ENCODE measurements around the gene CSF3. TPM values are rescaled to one million over a fixed set of nuclear protein-coding genes. Genes with fewer than 3 reads are reported as not detected.

The CSF3 gene
- polyA plus RNA-seq, 4 donors, result 2.0 to 2.8 TPM; not detected in 2

DNA sequence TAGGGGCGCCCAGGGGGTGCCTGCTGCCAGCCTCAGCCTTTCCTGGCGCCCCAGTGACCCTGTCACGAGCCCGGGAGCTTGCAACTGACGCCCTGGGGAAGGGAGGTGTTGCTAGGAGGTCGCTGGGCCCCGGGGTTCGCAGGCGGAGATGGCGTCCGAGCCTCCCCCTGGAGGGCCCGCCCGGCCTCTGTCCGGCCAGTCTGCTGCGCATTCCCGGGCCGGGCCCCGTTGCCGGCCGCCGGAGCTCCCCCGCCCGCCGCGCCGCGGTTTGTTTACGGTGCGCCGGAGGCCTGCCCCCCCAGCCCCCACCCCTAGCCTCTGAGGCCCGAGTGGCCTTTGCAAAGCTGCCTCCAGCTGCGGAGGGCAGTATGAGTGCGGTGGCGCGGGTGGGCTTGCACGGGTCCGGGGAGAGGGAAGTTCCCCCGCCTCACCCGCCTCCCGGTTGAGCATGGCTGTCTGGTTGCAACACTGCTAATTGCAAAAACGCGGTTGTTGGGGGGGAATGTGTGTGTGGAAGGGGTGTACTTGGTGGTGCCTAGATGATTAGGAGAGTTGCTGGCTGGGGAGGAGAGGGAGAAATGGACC is 48.0 kb downstream of the CSF3 start:
- no peak for FAIRE-seq
- H3K27me3 ChIP-seq (ENCODE audit: control insufficient read depth in 3 of 3, insufficient read depth in 3 of 3, low read length in 3 of 3), result no peaks in the 10 kb centered on the region
- 0 to 1% (median 0%) methylated on average over 21 to 42 of the region's 42 CpGs for whole genome bisulfite sequencing, 3 donors
- peak overlapping the region; percentile 91 to 99 (median 92) for H3K27ac ChIP-seq (ENCODE audit: low read depth in 1 of 3, low read length in 2 of 3)
- H3K4me3 ChIP-seq (ENCODE audit: low read depth in 1 of 3, low read length in 3 of 3), result peak overlapping the region; percentile 79 to 93 (median 90)
- peak in 1 of 2 donors; percentile 85 for DNase-seq
- no peaks in the 10 kb centered on the region for H3K9me3 ChIP-seq (ENCODE audit: control insufficient read depth in 2 of 2, insufficient read depth in 1 of 2, low read depth in 1 of 2, low read length in 1 of 2)
- H3K4me1 ChIP-seq (ENCODE audit: control insufficient read depth in 3 of 3, insufficient read depth in 2 of 3, low read depth in 1 of 3, low read length in 2 of 3), result peaks cover 4 to 55% (median 5%) of the 10 kb centered on the region in 3 donors
- peaks cover 0 to 32% (median 0%) of the 10 kb centered on the region in 3 donors for H3K36me3 ChIP-seq (ENCODE audit: control insufficient read depth in 3 of 3, insufficient read depth in 2 of 3, low read depth in 1 of 3, low read length in 3 of 3)

DNA sequence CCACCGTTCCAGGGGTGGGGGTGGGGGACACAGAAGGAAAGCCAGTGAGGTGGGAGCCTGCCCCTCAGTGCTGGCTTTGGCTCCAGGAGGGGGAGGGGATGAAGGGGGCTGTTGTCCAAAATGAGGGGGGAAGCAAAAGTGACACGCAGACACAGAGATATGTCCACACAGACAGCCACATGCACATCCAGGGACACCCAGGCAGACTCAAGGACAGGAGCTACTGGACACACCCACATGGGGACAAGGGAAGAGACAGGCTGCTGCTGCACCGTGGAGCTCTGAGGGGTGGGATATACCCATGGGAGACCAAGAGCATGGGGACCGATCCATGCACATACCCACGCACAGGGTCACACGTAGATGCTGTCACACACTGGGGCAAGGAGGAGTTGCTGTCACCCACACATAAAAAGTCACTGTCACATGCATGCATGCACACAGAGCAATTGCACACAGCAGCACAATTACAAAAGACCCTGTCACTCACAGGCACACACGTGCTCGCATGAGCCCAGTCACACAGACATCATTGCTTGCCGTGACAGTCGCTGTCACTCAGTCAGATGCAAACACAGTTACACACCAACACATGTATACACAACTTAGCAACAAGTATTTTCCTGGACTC is 48.8 kb downstream of the CSF3 start:
- Histone ChIP-seq H3K4me3 (ENCODE audit: low read depth in 1 of 3, low read length in 3 of 3) (peak overlapping the region; percentile 79 to 93 (median 90)), H3K4me1 (ENCODE audit: control insufficient read depth in 3 of 3, insufficient read depth in 2 of 3, low read depth in 1 of 3, low read length in 2 of 3) (peaks cover 4 to 61% (median 8%) of the 10 kb centered on the region in 3 donors), H3K36me3 (ENCODE audit: control insufficient read depth in 3 of 3, insufficient read depth in 2 of 3, low read depth in 1 of 3, low read length in 3 of 3) (peaks cover 0 to 34% (median 0%) of the 10 kb centered on the region in 3 donors), H3K9me3 (ENCODE audit: control insufficient read depth in 2 of 2, insufficient read depth in 1 of 2, low read depth in 1 of 2, low read length in 1 of 2) (no peaks in the 10 kb centered on the region), H3K27me3 (ENCODE audit: control insufficient read depth in 3 of 3, insufficient read depth in 3 of 3, low read length in 3 of 3) (no peaks in the 10 kb centered on the region), H3K27ac (ENCODE audit: low read depth in 1 of 3, low read length in 2 of 3) (peak overlapping the region; percentile 91 to 99 (median 92))
- WGBS, 3 donors, result 7 to 20% (median 18%) methylated on average over 10 of the region's 10 CpGs
- FAIRE-seq, result no peak
- DNase-seq, result peak; percentile 57 to 64

DNA sequence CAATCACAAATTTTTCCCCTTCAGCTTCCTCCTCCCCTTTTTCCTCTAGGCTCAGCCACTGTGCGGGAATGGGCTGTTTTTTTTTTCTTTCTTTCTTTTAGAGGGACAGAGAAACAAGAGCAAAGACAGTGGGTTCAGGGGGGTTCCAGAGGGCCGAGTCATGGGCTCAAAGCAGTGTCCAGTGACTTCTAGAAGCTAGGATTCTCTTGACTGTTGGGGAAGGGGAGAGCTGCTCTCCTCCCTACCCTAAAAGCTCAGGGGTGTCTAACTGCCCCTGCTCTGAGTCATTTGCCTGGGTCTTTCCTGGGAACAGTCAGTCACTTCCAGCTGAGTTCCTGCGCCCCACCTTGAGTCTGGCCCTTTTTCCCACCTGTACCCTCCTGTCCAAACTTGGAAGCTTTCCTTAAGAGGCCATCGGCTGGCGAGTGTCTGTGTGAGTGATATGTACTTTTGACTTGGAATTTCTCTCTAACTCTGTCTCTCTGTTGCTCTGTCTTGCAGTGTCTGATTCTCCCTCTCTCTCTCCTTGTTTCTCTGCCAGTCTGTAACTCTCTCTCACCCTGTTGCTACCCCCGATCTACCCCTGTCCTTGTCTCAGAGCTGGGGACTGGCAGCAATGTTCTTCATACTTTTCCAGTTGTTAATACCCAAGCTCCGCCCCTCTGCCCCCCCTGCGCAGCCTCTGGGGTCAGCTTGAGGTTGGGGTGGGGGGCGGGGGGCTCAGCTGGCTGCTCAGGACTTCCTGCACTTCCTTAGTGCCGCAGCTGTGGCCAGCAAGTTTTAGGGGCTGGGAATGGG is 49.9 kb downstream of the CSF3 start:
- Histone ChIP-seq H3K27me3 (ENCODE audit: control insufficient read depth in 3 of 3, insufficient read depth in 3 of 3, low read length in 3 of 3) (no peaks in the 10 kb centered on the region), H3K4me1 (ENCODE audit: control insufficient read depth in 3 of 3, insufficient read depth in 2 of 3, low read depth in 1 of 3, low read length in 2 of 3) (peaks cover 8 to 73% (median 17%) of the 10 kb centered on the region in 3 donors), H3K27ac (ENCODE audit: low read depth in 1 of 3, low read length in 2 of 3) (peak overlapping the region; percentile 91 to 99 (median 92)), H3K36me3 (ENCODE audit: control insufficient read depth in 3 of 3, insufficient read depth in 2 of 3, low read depth in 1 of 3, low read length in 3 of 3) (peaks cover 0 to 36% (median 0%) of the 10 kb centered on the region in 3 donors), H3K4me3 (ENCODE audit: low read depth in 1 of 3, low read length in 3 of 3) (peak overlapping the region; percentile 9 to 93 (median 79)), H3K9me3 (ENCODE audit: control insufficient read depth in 2 of 2, insufficient read depth in 1 of 2, low read depth in 1 of 2, low read length in 1 of 2) (no peaks in the 10 kb centered on the region)
- 10 to 17% (median 17%) methylated on average over 10 of the region's 10 CpGs for whole genome bisulfite sequencing, 3 donors
- peak; percentile 36 to 63 for DNase-seq
- no peak for FAIRE-seq

- no peaks in the 10 kb centered on the region for H3K9me3 ChIP-seq (ENCODE audit: control insufficient read depth in 2 of 2, insufficient read depth in 1 of 2, low read depth in 1 of 2, low read length in 1 of 2)
- peaks cover 12 to 81% (median 25%) of the 10 kb centered on the region in 3 donors for H3K4me1 ChIP-seq (ENCODE audit: control insufficient read depth in 3 of 3, insufficient read depth in 2 of 3, low read depth in 1 of 3, low read length in 2 of 3)
Observed at GRCh38 chr17:40065769-40066510, 50.7 kb downstream of the CSF3 start.

More at GRCh38 chr17:40065769-40066510, 50.7 kb downstream of the CSF3 start:
- 51 to 58% (median 54%) methylated on average over 11 of the region's 11 CpGs for WGBS, 3 donors
- no peaks in the 10 kb centered on the region for H3K27me3 ChIP-seq (ENCODE audit: control insufficient read depth in 3 of 3, insufficient read depth in 3 of 3, low read length in 3 of 3)
- H3K4me3 ChIP-seq (ENCODE audit: low read depth in 1 of 3, low read length in 3 of 3), result peak overlapping the region in 2 of 3 donors; percentile 79 to 93
- FAIRE-seq (no peak), DNase-seq (no peak)
- peak overlapping the region; percentile 18 to 99 (median 79) for H3K27ac ChIP-seq (ENCODE audit: low read depth in 1 of 3, low read length in 2 of 3)
- peaks cover 0 to 36% (median 0%) of the 10 kb centered on the region in 3 donors for H3K36me3 ChIP-seq (ENCODE audit: control insufficient read depth in 3 of 3, insufficient read depth in 2 of 3, low read depth in 1 of 3, low read length in 3 of 3)

Other genes with a start within 250 kb of the CSF3 start
- gene IKZF3, start 151.1 kb upstream of the CSF3 start, polyA plus RNA-seq, result 1 to 10 TPM in 3 of 4 donors, under 1 TPM in 1; 0.67 to 1.6 (median 1.4) TPM
- not detected for gene ZPBP2, start 147.2 kb upstream of the CSF3 start, polyA plus RNA-seq
- gene GSDMB, start 96.8 kb upstream of the CSF3 start, polyA plus RNA-seq, result 100 to 1,000 TPM in 3 of 4 donors, 10 to 100 TPM in 1; 31.9 to 255 (median 165) TPM
- gene ORMDL3, start 87.8 kb upstream of the CSF3 start, polyA plus RNA-seq, result 10 to 100 TPM; 60.7 to 75.3 (median 72.0) TPM
- under 1 TPM in 1 of 4 donors, not detected in 3; 0.10 TPM for gene LRRC3C, start 87.7 kb upstream of the CSF3 start, polyA plus RNA-seq
- under 1 TPM in 3 of 4 donors, not detected in 1; 0.04 to 0.63 (median 0.54) TPM for gene GSDMA, start 52.4 kb upstream of the CSF3 start, polyA plus RNA-seq
- gene PSMD3, start 34.6 kb upstream of the CSF3 start, polyA plus RNA-seq, result 10 to 100 TPM; 43.6 to 93.6 (median 62.3) TPM
- 10 to 100 TPM; 43.0 to 72.0 (median 57.1) TPM for gene MED24, start 39.0 kb downstream of the CSF3 start, polyA plus RNA-seq
- 10 to 100 TPM; 22.4 to 67.5 (median 43.4) TPM for gene THRA, start 47.5 kb downstream of the CSF3 start, polyA plus RNA-seq
- gene NR1D1, start 85.1 kb downstream of the CSF3 start, polyA plus RNA-seq, result 10 to 100 TPM in 2 of 4 donors, 1 to 10 TPM in 2; 2.7 to 25.1 (median 12.1) TPM
- 100 to 1,000 TPM in 1 of 4 donors, 10 to 100 TPM in 3; 53.1 to 120 (median 69.3) TPM for gene MSL1, start 106.5 kb downstream of the CSF3 start, polyA plus RNA-seq
- gene CASC3, start 125.1 kb downstream of the CSF3 start, polyA plus RNA-seq, result 10 to 100 TPM; 24.2 to 55.1 (median 32.8) TPM
- 100 to 1,000 TPM in 1 of 4 donors, 10 to 100 TPM in 3; 24.5 to 121 (median 57.9) TPM for gene RAPGEFL1, start 162.0 kb downstream of the CSF3 start, polyA plus RNA-seq
- 10 to 100 TPM; 12.5 to 22.9 (median 14.0) TPM for gene WIPF2, start 203.9 kb downstream of the CSF3 start, polyA plus RNA-seq